HG02798 (cell line): ENCODE data around the gene DCDC2C.

ENCODE experiments used
- ATAC-seq: cut with Tn5 transposase; IDR thresholded peaks from one replicate; pipeline ENCODE4 v1.9.1; 2021; ENCODE audit warnings: mild to moderate bottlenecking; ENCODE audit not compliant: unreplicated experiment, poor library complexity

Gene DCDC2C

DNA sequence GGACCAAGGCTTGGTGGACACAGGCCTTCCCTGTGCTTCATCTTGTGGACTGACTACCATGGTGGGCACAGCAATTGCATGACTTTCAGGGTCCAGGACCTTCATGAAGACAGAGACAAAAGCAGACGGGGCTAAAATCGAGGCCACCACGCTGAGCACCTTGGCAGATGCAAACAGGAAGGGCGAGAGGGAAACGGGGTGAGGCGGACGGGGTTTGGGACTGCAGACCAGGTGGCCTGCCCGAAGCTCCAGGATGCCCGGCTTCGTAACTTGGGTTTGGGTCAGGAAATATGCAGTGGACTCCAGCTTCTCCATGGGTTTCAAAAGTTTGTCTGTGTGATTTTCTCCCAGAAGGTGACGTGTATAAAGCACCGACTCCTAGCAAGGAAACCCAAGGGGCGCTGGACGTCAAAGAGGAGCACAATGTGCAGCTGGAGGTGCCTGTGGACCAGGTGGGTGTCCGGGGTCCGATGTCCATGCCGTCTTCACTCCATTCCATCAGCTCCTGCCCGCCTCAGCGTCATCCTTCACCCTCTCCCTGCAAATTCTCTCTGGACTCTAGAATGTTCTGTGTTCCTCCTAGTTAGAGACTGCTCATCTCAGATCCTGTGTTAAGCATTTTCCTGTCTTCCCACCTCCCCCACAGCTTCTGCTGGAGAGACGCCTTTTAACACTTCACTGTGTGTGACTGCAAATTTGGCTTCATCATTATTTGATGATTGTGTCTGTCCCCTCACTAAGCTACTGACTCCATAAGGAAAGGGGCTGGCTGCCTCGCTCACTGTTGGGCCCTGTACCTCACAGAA lies 65.8 kb downstream of the DCDC2C start:
- no peak for ATAC-seq

DNA sequence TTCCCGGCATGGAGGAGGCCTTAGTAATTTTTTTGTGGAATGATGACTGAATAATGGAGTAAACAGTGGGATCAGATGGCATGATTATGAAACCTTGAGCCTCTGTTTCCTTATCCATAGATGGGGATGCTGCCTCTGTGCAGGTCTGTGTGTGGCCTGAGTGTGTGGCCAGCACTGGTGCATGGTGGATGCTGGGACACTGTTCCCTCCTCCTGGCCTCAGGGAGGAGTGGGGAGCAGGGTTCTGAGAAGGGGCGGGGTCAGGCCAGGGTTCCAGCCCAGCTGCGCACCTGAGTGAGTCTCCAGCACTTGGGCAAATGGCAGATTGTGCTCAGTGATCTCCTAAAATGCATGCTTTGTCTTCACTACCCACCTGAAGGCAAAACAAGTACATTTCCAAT lies 66.4 kb downstream of the DCDC2C start:
- ATAC-seq: no peak

DNA sequence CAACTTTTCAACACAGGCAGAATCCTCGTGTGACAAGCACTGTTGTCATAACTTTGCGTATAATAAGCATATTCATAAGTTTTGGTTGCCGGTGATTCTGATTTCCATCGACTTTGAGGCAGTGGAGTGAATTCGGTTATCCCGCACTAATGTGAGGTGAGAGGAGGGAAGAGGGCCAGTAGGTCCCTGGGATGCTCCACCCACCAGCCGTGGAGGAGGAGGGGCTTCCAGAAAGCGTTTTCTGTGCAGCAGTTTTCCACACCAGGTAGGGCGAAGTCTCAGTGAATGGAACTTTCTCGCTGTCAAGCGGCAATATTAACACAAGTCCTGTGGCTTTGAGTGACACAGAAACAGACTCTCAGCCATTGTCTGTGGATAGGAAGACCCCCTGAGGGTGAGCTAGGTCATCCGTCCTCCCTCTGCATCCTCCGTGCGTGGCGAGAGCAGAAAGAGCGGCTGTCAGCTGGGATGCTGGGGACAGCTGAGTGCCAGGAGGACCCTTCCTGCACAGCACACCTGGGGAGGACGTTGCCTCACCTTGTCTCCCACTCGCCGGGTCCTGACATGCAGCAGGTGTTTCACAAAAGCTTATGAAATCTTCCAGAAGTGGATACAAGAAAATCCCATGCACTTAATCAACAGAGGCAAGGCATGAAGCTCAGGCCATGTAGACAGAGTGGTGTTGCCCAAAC lies 67.5 kb downstream of the DCDC2C start:
- ATAC-seq: no peak

DNA sequence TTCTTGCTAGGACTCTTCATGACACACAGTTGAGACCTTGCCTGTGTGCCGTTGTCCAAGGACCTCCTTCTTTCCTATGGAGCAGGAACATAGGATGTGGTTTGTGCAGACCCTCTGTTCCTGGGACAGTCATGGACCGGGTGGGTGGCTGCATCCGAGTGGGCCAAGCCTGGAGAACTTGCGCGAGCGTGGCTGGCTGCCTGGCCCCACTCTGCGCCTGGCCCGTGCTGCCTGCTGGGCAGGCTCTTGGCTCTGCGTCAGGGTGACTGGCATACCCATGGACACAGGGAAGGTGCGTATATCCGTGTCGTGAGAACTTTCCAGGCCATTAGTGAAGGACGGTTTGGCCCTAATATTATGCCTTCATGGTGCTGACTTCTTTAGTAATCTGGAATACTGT lies 68.2 kb downstream of the DCDC2C start:
- no peak for ATAC-seq

DNA sequence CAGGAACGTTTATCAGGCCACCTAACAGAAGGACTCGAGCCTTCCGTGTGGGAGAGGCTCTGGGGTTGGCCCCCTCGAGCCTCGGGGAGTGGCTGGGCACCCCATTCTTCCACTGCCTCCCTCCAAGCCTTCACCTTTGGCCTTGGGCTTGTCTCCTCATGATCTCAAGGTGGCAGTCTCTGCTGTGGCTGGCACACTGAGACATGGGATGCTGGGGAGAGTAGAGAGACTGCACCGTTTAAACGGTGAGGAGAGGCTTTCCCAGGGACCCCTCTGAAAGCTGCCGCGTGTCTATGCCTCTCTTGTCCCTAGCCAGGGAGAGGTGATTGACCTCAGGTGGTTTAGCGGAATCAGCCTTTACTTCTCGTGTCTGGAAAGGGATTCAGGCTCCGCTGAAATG lies 71.0 kb downstream of the DCDC2C start:
- ATAC-seq: no peak

DNA sequence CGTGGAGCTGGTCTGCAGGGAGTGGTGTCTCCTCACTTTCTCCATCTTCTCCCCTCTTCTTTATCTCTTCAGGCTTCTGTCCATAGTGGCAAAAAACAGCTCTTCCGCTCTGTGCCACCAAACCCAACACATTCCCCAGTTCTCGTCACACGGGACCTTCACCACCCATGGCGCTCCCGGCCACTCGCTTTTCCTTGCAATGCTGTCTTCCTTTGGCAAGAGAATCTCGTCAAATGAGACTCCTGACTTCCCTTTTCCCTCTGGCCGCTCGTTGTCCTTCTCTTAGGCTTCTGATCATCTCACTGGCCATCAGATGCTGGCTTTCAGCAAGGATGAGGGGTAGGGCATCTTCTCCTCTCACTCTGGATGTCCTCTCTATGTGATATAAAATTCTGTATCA lies 72.9 kb downstream of the DCDC2C start:
- no peak for ATAC-seq

DNA sequence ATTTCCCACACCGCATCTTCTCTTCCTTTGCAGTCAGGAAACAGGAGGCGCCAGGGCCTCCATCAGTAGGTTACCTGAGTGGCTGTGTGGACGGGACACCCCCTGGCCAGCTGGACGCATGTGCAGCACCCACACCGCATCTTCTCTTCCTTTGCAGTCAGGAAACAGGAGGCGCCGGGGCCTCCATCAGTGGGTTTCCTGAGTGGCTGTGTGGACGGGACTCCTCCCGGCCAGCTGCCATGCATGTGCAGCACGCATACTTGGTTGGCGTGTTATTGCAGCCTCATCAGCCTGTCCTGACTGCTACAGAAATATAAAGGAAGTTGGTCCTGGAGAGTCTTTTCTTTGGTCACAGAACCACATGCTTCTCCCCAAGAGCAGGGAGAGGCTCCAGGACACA lies 74.6 kb downstream of the DCDC2C start:
- no peak for ATAC-seq

DNA sequence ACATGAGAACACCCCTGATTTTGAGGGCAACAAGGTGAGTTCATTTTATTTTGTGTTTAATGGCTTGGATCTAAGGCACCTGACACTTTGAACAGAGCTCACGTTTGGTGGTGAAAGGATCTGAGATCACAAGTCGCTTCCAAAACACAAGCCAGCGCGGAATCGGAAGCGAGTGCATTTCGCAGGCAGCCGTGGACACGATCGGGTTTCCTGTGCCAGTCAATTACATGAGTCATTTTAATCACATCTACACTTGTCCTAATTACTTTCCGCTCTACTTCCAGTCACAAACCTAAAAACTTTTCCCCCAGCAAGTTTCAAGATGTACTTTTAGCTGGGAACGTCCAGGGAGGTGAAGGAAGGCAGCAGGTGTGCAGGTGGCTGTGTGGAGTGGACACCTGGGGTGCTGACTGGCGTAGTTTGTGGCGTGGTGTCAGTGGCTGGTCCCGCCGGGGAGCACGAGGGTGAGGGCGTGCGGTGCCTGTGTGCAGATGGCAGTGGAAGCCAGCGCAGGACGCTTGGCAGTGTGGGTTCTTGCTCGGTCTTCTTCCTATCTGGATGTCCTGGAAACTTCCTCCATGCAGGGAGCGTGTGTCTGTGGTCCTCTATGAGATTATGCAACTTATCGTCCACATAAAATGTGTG lies 75.6 kb downstream of the DCDC2C start:
- ATAC-seq: no peak

DNA sequence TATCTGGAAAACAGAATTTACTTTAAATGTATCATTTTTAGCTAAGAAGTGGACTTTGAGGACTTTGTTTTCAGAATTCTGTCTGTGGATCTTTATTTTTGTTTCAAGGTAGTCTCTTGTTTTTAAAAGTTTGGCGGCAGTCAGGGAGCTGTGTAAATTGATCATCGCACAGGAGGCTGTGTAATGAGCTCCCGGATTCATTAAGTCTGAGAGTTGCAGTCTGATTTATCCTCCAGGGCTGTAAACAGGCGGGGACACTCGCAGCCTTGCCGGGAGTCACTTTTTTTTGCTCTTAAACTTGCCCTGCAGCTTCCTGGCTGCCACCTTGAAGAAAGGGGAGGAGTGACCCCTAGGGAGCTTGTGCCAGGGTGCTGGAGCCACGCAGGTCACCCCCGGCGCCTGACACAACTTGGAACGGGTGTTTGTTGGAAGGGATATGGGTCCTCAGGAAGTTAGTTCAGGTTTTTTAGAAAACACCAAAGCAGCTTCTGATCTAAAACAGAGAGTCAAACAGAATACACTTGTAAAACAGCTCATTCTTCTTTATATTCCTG lies 76.2 kb downstream of the DCDC2C start:
- no peak for ATAC-seq

DNA sequence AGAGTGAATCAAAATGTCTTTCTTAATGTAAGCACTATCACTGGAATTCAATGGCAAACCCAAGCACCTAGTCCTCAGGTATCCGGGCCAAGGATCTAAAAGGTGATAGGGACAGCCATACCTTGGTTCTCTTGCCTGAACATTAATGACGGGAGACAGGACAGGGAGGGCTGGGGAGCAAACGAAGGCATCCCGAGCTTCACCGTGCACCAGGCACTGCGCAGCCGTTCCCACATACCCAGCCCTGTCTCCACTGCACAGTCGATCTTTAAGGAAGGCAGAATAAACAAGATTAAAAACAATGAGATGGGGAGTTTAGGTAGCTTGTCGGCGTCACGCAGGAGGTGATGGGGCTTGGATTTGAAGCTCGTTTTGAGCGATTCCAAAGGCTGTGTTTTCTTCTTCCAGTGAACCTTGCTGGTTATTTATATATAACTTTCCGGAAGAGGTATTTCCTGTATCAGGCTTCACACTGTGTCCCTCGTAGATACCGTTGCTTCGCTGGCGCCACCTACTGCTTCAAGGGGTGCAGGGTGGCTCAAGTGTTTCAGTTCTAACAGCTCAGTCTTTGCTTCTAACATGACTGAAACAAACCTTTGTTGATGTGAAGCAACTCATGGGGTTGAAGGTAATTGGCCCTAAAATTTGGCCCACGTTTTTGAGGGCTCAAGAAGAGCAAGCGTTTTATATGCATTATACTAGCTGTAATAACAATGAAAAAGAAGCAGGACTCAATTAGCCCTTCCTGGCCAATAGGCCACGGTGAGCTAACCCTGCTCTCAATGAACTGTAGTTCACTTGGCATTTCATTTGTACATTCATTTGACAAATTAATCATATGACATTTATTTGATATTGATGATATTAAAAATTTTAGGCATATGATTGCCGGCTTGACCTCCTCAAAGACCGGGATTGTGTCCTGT lies 77.4 kb downstream of the DCDC2C start:
- peak; percentile 99 for ATAC-seq

DNA sequence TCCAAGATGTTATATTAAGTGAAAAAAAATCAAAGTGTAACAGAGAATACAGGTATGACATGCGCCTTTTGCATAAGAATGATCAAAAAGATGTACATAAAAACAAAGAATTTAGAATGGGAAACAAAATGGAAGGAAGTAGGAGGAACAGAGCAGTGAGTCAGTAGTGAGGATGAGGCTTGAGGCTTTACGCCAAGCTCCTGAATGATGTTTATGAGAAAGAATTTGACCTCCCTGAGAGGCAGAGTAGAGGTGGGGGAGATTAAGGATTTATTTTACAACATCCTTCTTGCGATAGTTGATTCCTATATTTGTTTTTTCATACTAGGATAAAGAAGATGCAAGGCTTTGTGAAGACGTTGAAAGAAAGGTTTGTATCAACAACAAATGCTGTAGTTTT lies 81.4 kb downstream of the DCDC2C start:
- no peak for ATAC-seq

DNA sequence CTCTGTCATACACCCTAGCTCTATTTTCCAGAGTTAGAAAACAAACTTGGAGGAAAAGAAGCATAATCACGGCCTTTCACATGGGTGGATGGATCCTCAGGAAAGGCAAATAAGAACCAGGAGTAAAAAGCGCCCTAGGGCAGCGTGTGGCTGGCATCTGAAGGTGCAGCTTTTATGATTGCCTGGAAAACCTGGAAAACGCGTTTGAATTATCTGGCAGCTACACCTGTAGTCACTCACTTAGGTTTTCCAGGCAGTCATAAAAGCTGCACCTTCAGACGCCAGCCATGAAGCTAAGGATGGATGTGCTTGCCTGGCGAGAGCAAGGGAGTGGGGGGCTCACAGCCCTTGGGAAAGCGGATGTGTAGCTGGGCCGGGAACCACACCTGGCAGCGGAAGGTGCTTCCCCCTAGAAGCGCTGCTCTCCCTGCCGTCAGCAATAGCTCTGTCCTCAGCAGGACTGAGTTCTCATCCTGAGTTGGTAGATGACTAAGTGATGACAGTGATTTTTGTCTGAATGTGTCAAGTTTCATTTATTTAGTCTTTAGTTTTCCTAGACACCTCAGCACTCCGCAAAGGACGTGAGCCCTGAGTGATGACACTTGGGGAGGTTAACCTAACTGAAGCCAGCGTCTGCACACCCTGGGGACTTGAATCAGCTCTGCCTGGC lies 82.0 kb downstream of the DCDC2C start:
- no peak for ATAC-seq

DNA sequence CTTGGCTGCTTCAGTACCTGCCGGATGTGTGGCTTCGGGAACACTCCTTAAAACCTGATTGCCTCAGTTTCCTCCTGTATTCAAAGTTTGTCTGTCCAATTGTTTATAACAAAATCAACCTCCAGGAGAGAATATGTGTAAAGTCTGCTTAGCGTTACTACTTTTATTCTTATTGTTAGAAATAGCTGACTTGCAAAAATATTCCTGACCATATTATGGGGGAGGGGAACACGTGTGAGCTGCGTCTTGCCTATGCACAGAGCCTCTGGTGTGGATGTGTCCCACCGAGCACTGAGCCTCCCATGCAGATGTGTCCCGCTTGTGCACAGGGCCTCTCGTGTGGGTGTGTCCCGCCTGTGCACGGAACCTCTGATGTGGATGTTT lies 82.5 kb downstream of the DCDC2C start:
- no peak for ATAC-seq

DNA sequence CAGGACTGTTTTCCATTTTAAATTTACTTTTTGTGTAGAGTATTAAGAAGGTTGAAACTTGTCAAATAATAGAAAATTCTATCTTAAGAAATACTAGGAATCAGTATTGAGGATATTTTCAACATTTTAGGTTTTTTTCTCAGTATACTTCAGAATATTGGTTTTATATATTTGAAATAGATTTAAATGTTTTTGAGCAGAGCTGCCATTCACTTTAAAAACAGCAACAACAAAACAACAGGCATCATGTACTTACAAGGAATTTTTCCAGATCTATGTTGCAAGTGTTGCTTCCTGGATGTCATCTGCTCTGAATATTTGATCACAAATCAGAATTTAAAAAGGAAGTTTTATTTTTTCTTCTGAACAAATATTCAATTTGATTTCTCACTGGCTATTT lies 84.4 kb downstream of the DCDC2C start:
- no peak for ATAC-seq

DNA sequence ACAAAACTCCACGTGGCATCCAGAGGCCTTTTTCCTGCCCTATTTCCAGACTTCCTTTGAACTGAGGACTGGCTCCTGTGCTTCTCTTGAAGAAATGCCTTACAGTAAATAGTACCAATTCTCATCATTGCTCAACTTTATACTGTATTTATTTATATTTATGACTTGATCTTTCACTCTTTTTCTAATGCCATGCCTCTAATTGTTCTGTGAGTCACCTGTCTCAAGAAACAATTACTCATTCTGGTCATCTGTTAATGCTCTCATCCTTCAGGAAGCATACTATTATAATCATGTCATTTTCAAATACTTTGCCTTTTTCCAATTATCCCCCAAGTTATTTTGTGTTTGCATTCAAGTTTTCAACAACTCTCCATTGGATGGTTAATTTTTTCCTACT lies 85.9 kb downstream of the DCDC2C start:
- ATAC-seq: no peak

DNA sequence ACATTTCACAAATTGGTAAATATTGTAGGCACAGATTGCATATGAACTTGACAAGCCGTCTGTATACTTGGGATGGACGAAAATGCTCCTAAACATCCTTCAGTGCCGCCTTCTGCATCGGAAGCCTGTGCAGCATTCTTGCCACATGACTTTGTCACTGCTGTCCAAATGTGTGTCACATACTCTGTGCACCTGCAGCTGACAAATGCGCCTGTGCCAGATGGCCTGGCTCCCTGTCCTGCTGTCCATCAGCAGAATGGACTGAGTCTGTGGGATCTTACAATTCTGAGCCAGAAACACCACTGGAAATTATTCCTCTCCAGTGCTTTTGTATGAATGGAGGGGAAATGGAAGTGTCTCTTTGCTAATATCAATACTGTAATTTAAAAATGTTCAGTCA lies 89.9 kb downstream of the DCDC2C start:
- no peak for ATAC-seq

DNA sequence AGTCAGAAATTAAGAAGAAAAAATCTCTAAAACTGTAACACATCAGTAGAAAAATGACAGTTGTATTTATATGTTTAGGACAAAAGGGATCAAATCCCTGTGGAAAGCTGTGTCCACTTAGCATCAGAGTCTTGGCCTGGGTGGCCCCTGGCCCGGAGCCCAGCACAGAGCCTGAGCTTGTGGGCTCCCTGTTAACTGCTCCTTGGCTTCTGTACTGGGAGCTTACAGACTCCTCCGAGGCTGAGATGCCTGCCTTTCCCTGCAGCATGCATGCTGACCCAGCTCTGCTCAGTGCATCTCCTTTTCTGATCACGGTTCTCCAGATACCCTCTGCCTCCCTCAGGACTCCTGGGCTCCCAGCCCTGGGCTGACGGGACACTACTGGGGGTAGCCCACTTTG lies 98.1 kb downstream of the DCDC2C start:
- no peak for ATAC-seq

DNA sequence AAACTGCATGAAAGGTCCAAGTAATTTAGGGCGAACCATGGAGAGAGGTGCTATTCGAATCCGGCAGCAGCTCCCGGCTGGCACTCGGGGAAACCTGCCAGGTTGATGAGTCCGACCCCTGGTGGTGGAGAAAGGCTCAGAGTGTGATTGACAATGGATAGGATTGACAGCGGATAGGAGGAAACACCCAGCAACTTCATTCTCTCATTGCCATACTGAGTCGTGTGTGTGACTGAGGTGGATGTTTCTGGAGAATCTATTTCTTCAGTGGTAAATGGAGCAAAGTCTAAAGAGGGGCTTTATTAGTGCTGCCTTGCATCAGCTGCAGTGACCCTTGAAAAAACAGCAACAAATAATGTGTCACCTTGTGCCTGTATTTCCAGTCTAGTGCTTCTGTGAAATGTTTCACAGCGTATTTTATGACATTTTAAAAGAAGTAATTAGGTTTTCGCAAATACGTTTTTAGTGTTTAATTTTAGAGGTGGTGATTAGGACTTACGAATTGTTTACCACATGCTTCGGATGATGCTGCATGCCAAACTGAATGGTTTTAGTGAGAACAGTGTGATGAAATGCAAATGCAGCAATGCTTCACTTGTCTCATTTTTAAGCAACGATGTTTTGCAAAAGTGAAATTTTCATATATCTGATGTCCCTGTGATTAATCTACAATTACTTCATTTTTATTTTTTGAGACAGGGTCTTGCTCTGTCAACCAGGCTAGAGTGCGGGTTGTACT lies 102.0 kb downstream of the DCDC2C start:
- no peak for ATAC-seq

DNA sequence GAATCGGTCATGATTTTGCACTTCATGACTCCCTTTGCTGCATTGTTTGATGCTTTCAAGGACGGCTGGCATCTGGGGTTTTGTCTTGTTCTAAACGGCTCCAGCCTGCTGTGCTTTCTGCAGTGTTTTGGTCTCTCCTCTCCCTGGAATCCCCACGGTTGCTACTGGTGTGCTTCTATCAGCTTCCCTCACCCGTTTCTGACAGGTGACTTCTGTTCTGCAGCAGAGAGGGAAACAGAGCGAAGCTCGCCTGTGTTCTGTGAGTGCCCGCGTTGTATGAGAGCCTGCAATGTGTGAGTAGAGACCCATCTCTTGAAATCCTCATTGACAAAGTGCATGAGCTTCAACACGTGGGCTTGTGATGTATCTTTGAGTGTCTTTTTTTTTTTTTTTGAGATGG lies 102.8 kb downstream of the DCDC2C start:
- no peak for ATAC-seq
